GM12878 (cell line): ENCODE results near the gene CIPC. TPM values are rescaled to one million over a fixed set of nuclear protein-coding genes. Genes with fewer than 3 reads are reported as not detected.

Source experiments
- ATAC-seq: fragments of 200-7000 bp; cut with Tn5 transposase; 3 replicates; pipeline ENCODE4 v1.9.1; 2020; ENCODE audit warnings: mild to moderate bottlenecking, moderate library complexity
- BruUV-seq: library from RNA; stranded (reverse); fragments of 400-500 nt; replicated peaks from 2 replicates; lab custom pipeline; 2021; lab: Mats Ljungman, UMichigan
- CTCF ChIA-PET: fragments of 300-600 bp; sonication (Branson Sonifier 250); formaldehyde crosslinking; extraction: SDS; loops from one replicate; lab custom pipeline; 2021; ENCODE audit warnings: inconsistent platforms; lab: Yijun Ruan, JAX
- POLR2A ChIA-PET: fragments of 350-600 bp; formaldehyde crosslinking; extraction: SDS; loops from one replicate; lab custom pipeline; 2021; ENCODE audit warnings: inconsistent platforms; lab: Charles Lee
- RAD21 ChIA-PET: fragments of 300-600 bp; sonication (Branson Sonifier 250); formaldehyde crosslinking; loops from one replicate; lab custom pipeline; 2023; ENCODE audit warnings: antibody characterized with exemption; ENCODE audit not compliant: unreplicated experiment; lab: Charles Lee
- SMC1A ChIA-PET: fragments of 300-600 bp; sonication (Branson Sonifier 250); formaldehyde crosslinking; loops from one replicate; lab custom pipeline; 2023; ENCODE audit not compliant: unreplicated experiment, uncharacterized antibody; lab: Charles Lee
- DNase-seq: peaks from one replicate; pipeline ENCODE4 v3.0.0-alpha.2; 2011; ENCODE audit warnings: low read depth, low spot score
- FAIRE-seq: peaks from 3 replicates; lab custom pipeline; 2011; peaks lifted over from hg19 to GRCh38; lab: Jason Lieb, UNC
- H2AFZ ChIP-seq: 2 replicates; pipeline ENCODE4 v1.6.0; 2011; ENCODE audit warnings: low read depth, low read length, control low read depth; ENCODE audit not compliant: control insufficient read depth
- H3K27ac ChIP-seq: 2 replicates; pipeline ENCODE4 v1.5.1; 2011; ENCODE audit warnings: control low read depth; ENCODE audit not compliant: control insufficient read depth, insufficient read depth
- H3K27me3 ChIP-seq, 2 experiments: replicated peaks in 1 of 2; 2 replicates each; pipeline versions ENCODE4 v1.6.0 to v1.6.1; 2011; ENCODE audit warnings: low read length in 1 of 2; ENCODE audit not compliant: control insufficient read depth in 2 of 2, insufficient read depth in 2 of 2
- H3K36me3 ChIP-seq, 2 experiments: 2 replicates each; pipeline ENCODE4 v1.5.1; 2011; ENCODE audit warnings: low read length in 1 of 2; ENCODE audit not compliant: control insufficient read depth in 2 of 2, insufficient read depth in 2 of 2
- H3K4me1 ChIP-seq: 2 replicates; pipeline ENCODE4 v1.6.1; 2011; ENCODE audit warnings: mild to moderate bottlenecking, low read length, moderate library complexity, mixed read lengths; ENCODE audit not compliant: control insufficient read depth, insufficient read depth
- H3K4me2 ChIP-seq: 2 replicates; pipeline ENCODE4 v1.6.0; 2011; ENCODE audit warnings: control low read depth; ENCODE audit not compliant: control insufficient read depth, insufficient read depth
- H3K4me3 ChIP-seq: fragments of 200-600 bp; sonication (generic); 2 replicates; pipeline ENCODE4 v1.5.1; 2016
- H3K79me2 ChIP-seq: 2 replicates; pipeline ENCODE4 v1.6.0; 2011; ENCODE audit warnings: low read length; ENCODE audit not compliant: control insufficient read depth, insufficient read depth
- H3K9ac ChIP-seq: 2 replicates; pipeline ENCODE4 v1.8.0; 2011; ENCODE audit warnings: low read length, control low read depth, mixed read lengths; ENCODE audit not compliant: control insufficient read depth, insufficient read depth
- H3K9me3 ChIP-seq: replicated peaks from 3 replicates; pipeline ENCODE4 v1.5.1; 2011; ENCODE audit warnings: mild to moderate bottlenecking, low read length; ENCODE audit not compliant: control insufficient read depth, insufficient read depth
- H4K20me1 ChIP-seq: 2 replicates; pipeline ENCODE4 v1.6.0; 2011; ENCODE audit not compliant: control insufficient read depth, insufficient read depth
- CTCF ChIP-seq, 3 experiments: IDR thresholded peaks in 2 of 3; conservative IDR thresholded peaks in 1 of 3; 2 replicates each; pipeline ENCODE4 v1.5.1; 2011; ENCODE audit warnings: low read depth in 3 of 3, low read length in 3 of 3, mild to moderate bottlenecking in 3 of 3, control low read depth in 2 of 3, moderate library complexity in 2 of 3, inconsistent platforms in 1 of 3, mixed read lengths in 1 of 3; ENCODE audit not compliant: control insufficient read depth in 2 of 3, insufficient read depth in 1 of 3; ENCODE audit errors: extremely low read depth in 1 of 3
- ZNF592 ChIP-seq: fragments of 450-650 bp; IDR thresholded peaks from 2 replicates; pipeline ENCODE4 v1.6.1; 2017; ENCODE audit warnings: mild to moderate bottlenecking, moderate library complexity
- WGBS: methylation state at CpG from one replicate; pipeline ENCODE4 v1.1.6; 2016; ENCODE audit warnings: low lambda C conversion rate; ENCODE audit not compliant: insufficient replicate concordance, insufficient coverage; ENCODE audit errors: missing lambda C conversion rate; 5-methylcytosine and 5-hydroxymethylcytosine counted together
- in situ Hi-C: fragments of 300-500 bp; cut with MboI; formaldehyde crosslinking; loops from 9 replicates; pipeline ENCODE4 v1.14.3; 2018; ENCODE audit warnings: mixed read lengths
- intact Hi-C: fragments of 100-400 bp; cut with micrococcal nuclease; formaldehyde crosslinking; loops from one replicate; pipeline ENCODE4 v1.14.2; 2022; ENCODE audit not compliant: unreplicated experiment
- polyA plus RNA-seq, 11 experiments: library from polyadenylated mRNA; depleted of rRNA in 4 of 11; unstranded in 6 of 11; stranded (reverse) in 5 of 11; fragments of >200 nt; fragmentation: Nextera tagmentation in 4 of 11; fragmentation: Illumina TruSeq in 1 of 11; extraction: Ambion mirVana in 4 of 11; extraction: Trizol in 1 of 11; gene quantifications; 1 replicate in 1 of 11; 2 replicates in 10 of 11; pipeline versions ENCODE4 v1.2.1 to v1.2.3, GENCODE V29; 2011 to 2016; ENCODE audit warnings: inconsistent platforms in 2 of 11, missing spikeins in 2 of 11, low read depth in 1 of 11
- total RNA-seq, 4 experiments: library from RNA; depleted of rRNA in 3 of 4; stranded (reverse); fragments of >200 nt in 3 of 4; fragmentation: Illumina TruSeq in 1 of 4; extraction: Trizol in 1 of 4; gene quantifications; 2 replicates each; pipeline versions ENCODE4 v1.2.1 to v1.2.3, GENCODE V29; 2013 to 2021

The CIPC gene
- total and polyA plus RNA-seq, 10 of the 15 experiments (the other 5 are each of a cell fraction or from before 2014, with no cell fraction given) = 5.6 to 29.5 (median 16.5) TPM

GRCh38 chr14:77077040-77077439 is 21.0 kb upstream of the CIPC start:
- WGBS = 98% methylated on average over 3 of the region's 3 CpGs
- intact Hi-C loops = no loop called here
- Histone ChIP-seq H4K20me1 (no peaks in the 10 kb centered on the region), H3K4me2 (no peak overlapping the region), H3K9me3 (peaks cover 7% of the 10 kb centered on the region; the same call in 2 of the 3 replicates), H3K9ac (no peak overlapping the region), H3K27ac (no peak overlapping the region), H3K27me3 (no peaks in the 10 kb centered on the region), H3K79me2 (no peaks in the 10 kb centered on the region), H3K36me3 (no peaks in the 10 kb centered on the region), H3K4me3 (no peak overlapping the region), H2AFZ (no peak overlapping the region), H3K4me1 (peaks cover 11% of the 10 kb centered on the region)
- no TSS peak for BruUV-seq
- SMC1A ChIA-PET = interaction anchor here (0.7 to 13.7 kb wide), 12 partner anchors 8 to 204 kb away, joined by 3 to 214 read pairs (median 4); partner anchors contain the start of gene CIPC
- FAIRE-seq = no peak
- RAD21 ChIA-PET = interaction anchor here (0.6 to 15.5 kb wide), 13 partner anchors 9 to 294 kb away, joined by 3 to 498 read pairs (median 4); no protein-coding TSS in a partner anchor
- no peak for DNase-seq
- in situ Hi-C loops = no loop called here
- POLR2A ChIA-PET = interaction anchor here (0.6 to 1.2 kb wide), 5 partner anchors 8 to 201 kb away, joined by 3 to 4 read pairs (median 3); no protein-coding TSS in a partner anchor
- CTCF ChIA-PET = interaction anchor here (0.6 to 20.7 kb wide), 7 partner anchors 8 to 204 kb away, joined by 3 to 848 read pairs (median 3); no protein-coding TSS in a partner anchor
- no peak for ATAC-seq
- TF ChIP-seq CTCF (IDR thresholded peaks at IDR 0.05 in 2 of 3, conservative IDR thresholded peaks at IDR 0.05 in 1 of 3; ENCODE audit: control insufficient read depth in 2 of 3, extremely low read depth in 1 of 3, insufficient read depth in 1 of 3, low read depth in 3 of 3, low read length in 3 of 3) (0 out of 6 replicates have a peak, but pooled peaks of 1 of the 3 experiments have one; percentile 6), ZNF592 (no peak)
